H1 (cell line): ENCODE data around the gene ABCA1.

Experiments
- HDAC2 ChIP-seq, 2 experiments: fragments of 300-600 bp in 1 of 2; sonication (generic) in 1 of 2; IDR thresholded peaks; 2 replicates each; pipeline ENCODE4 v1.6.1; 2011 to 2012; ENCODE audit warnings: low read depth in 2 of 2, low read length in 2 of 2, mild to moderate bottlenecking in 2 of 2, moderate library complexity in 2 of 2, borderline replicate concordance in 1 of 2, inconsistent platforms in 1 of 2
- TF ChIP-seq, protein P1 (sequence below): IDR thresholded peaks from 2 replicates; pipeline ENCODE4 v1.6.1; 2011; ENCODE audit warnings: low read length, improper control_type of control experiment

DNA sequence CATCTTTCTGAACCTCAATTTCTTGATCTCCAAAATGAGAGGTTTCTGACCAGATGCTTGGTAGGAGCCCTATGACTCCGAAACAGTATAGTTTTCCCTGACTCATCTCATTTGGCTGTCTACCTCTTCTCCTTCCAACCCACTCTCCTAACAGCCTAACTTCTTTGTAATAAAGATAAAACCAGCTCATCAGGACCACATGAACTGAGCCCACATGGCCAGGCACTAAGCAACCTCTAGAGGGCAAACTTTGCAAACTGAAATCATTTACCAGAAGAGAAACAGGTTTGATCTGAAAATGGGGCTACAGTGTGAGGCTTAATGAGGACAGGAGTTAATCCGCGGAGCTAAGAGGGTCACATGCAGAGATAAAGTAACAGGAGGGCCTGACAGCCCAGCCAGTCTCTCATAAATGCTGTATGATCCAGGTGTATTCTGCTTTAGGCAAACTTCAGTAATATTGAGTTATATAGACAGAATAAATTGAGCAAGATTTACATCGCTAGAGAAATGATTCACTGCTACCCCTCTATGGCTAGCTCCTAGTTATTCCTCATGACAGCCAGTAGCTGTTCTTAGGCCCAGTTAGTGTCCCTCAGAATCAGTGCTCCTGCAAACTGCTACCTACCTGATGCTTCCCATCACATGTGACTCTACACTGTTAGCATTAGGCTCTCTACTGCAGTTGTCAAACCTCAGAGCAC, 64.6 kb downstream of the ABCA1 start:
- TF ChIP-seq HDAC2 (IDR thresholded peaks at IDR 0.05; ENCODE audit: borderline replicate concordance in 1 of 2, low read depth in 2 of 2, low read length in 2 of 2), result no peak
- TF ChIP-seq, protein P1, sequence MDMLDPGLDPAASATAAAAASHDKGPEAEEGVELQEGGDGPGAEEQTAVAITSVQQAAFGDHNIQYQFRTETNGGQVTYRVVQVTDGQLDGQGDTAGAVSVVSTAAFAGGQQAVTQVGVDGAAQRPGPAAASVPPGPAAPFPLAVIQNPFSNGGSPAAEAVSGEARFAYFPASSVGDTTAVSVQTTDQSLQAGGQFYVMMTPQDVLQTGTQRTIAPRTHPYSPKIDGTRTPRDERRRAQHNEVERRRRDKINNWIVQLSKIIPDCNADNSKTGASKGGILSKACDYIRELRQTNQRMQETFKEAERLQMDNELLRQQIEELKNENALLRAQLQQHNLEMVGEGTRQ, result no peak
